GM12864 (cell line): ENCODE measurements around the gene GSG1L.

Experiments used
- DNase-seq: peaks from one replicate; pipeline ENCODE4 v3.0.0-alpha.2; 2011; ENCODE audit warnings: low read depth
- H3K4me3 ChIP-seq: 2 replicates; pipeline ENCODE4 v1.5.1; 2011; ENCODE audit warnings: mild to moderate bottlenecking, low read depth, low read length, control low read depth
- TF ChIP-seq, protein P1 (sequence below): IDR thresholded peaks from 2 replicates; pipeline ENCODE4 v1.5.1; 2011; ENCODE audit warnings: low read depth, mild to moderate bottlenecking, moderate library complexity, low read length, control low read depth, inconsistent platforms; ENCODE audit errors: missing control alignments

Gene GSG1L

DNA sequence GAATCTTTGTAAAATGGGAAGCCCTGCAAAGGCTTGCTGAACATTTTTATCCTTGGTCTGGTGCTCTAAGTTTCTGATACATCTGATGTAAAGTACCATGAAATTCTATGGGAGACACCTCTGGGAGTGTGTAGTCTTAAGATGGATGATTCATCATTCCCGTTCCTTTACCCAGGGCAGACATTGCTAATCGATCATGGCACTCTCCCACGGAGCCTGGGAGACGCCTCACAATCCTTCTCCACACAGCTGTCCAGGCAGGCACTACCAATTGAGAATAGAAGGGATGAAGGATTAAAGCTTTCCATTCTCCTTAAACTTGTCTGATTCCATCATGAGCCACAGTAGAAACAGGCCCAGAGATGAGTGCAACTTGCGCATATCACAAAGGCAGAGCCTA, 144.8 kb downstream of the GSG1L start:
- TF ChIP-seq, protein P1, sequence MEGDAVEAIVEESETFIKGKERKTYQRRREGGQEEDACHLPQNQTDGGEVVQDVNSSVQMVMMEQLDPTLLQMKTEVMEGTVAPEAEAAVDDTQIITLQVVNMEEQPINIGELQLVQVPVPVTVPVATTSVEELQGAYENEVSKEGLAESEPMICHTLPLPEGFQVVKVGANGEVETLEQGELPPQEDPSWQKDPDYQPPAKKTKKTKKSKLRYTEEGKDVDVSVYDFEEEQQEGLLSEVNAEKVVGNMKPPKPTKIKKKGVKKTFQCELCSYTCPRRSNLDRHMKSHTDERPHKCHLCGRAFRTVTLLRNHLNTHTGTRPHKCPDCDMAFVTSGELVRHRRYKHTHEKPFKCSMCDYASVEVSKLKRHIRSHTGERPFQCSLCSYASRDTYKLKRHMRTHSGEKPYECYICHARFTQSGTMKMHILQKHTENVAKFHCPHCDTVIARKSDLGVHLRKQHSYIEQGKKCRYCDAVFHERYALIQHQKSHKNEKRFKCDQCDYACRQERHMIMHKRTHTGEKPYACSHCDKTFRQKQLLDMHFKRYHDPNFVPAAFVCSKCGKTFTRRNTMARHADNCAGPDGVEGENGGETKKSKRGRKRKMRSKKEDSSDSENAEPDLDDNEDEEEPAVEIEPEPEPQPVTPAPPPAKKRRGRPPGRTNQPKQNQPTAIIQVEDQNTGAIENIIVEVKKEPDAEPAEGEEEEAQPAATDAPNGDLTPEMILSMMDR: no peak
- no peak overlapping the region for H3K4me3 ChIP-seq
- DNase-seq: no peak

DNA sequence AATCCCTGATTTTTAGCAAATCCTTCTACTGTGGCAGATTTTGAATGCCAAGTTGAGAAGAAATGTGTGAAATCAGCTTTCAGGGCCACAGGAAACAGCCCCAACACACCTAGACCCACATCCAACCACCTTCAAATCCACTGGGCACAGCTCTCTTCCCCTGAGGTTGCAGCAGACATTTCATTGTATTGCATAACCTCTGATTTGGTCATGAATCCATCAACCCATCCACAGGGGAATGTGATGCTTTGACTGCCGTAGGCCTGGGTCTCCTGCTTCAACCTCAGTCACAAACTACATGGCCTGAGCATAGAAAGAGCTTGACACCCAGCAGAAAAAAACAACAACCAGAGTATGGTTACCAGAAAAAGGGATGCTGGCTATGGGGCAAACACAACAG, 145.6 kb downstream of the GSG1L start:
- no peak for DNase-seq
- H3K4me3 ChIP-seq: no peak overlapping the region
- TF ChIP-seq, protein P1: no peak

DNA sequence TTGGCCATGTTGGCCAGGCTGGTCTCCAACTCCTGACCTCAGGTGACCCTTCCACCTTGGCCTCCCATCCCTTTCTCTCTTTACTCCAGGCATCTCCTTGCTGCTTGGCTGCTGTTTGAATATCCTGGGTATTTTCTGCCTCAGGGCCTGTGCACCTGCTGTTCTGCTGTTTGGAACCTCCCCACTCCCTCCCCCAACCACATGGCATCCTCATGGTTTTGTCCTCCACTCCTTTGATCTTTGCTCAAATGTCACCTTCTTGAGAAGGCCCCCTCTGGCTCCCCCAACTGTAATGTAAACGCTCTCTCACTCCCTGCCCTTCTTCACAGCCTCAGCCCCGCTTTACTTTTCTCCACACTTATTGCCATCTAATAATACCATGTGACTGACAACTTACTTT, 152.0 kb downstream of the GSG1L start:
- TF ChIP-seq, protein P1: no peak
- DNase-seq: no peak
- no peak overlapping the region for H3K4me3 ChIP-seq

DNA sequence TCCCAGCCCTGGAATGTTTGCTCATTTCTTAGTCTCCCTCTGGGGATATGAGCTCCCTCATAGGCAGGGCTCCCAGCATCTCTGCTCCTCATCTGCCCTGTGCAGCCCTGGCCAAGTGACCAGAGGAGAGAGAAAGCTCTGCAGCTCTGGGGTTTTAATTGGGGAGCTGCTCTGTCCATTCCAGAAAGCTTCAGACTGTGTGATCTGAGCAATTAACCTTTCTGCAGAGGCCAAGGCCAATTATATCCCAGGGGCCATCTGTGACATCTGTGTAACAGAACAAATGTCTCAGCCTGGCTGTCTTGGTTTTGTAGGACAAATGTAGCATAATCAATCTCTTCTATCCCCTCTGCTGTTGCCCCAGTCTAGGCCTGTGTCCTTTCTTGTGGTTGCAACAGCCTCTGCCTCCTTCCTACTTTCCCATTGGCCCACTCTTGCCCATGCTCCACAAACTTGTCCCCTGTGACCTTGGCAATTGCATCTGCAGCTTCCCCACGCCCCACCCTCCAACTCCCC, 156.0 kb downstream of the GSG1L start:
- TF ChIP-seq, protein P1: no peak
- no peak overlapping the region for H3K4me3 ChIP-seq
- no peak for DNase-seq

DNA sequence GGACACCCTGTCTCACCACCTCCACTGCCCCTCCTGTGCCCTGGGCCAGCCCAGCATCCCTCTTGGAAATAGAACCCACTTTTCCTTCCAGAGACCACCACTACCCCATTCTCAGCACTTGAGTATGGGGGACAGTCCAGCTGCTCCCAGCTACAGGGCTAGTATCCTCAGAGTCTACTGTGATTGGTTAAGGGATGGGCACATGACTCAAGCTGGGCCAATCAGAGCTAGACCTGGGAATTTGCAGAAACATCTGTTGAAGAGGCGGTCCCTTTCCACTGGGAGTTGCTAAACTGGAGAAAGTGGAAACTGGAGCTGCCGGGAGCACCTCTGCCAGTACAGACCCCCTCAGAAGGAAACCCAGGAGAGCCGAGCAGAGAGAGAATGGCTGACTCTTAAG, 156.6 kb downstream of the GSG1L start:
- no peak overlapping the region for H3K4me3 ChIP-seq
- TF ChIP-seq, protein P1: no peak
- no peak for DNase-seq

DNA sequence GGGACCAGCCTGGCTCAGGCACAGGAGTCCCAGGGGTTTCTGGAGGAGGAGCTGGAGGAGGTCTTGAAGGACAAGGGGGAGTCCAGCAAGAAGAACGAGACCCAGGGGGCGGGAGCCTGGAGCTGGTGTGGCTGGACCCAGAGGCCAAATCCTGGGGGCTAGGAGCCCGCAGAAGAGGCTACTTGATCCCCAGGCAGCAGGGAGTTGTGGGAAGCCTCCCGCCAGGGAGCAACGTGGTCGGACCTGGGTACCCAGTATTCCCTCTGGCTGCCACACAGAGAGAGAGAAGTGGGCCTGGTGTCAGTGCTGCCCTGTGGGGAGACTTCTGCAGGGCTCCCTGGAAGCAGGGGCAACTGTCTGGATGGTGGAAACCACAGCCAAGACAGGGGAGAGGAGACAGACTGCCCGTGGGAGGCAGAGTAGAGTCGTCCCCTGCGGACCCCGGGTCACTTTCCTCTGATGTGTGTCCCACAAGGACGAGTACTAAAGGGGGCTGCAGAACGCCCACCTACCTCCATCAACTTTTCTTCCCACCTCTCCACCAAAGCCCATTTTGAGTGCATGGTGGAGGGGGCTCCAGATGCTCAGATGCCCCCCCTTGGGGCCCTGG, 160.4 kb downstream of the GSG1L start:
- TF ChIP-seq, protein P1: no peak
- no peak overlapping the region for H3K4me3 ChIP-seq
- no peak for DNase-seq

DNA sequence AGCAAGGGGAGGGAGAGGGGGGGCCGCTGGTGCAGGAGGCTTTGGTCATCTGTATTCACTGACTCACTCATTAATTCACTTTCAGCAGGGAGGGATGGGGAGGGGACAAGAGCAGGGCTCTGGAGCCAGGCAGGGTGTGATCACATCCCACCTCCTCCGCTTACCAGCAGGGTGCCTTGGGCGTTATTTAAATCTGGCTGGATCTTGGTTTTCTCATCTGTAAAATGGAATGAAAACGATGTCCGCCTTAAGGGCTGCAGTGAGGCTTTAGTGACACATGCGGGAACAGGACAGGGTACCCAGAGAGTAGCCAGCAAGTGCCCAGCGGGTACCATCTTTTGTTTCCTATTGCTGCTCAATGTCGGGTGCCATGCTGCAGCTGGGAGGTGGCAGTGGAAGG, 161.0 kb downstream of the GSG1L start:
- TF ChIP-seq, protein P1: no peak
- DNase-seq: no peak
- no peak overlapping the region for H3K4me3 ChIP-seq
